ENCODE results near the gene NAV1.

Gene NAV1

GRCh38 chr1:201502511-201502857, 36.4 kb upstream of the NAV1 start:
- H3K27ac ChIP-seq (replicated peaks), result no peak overlapping the region
- TF ChIP-seq CTCF (IDR thresholded peaks at IDR 0.05; ENCODE audit: insufficient read depth, low read length) (no peak), REST (IDR thresholded peaks at IDR 0.05; ENCODE audit: insufficient replicate concordance, low read depth) (no peak), SPI1 (IDR thresholded peaks at IDR 0.05; ENCODE audit: borderline replicate concordance, low read depth) (no peak), POLR2AphosphoS5 (IDR thresholded peaks at IDR 0.05; ENCODE audit: low read depth) (no peak), GABPA (IDR thresholded peaks at IDR 0.05; ENCODE audit: low read depth) (no peak)
- no peak overlapping the region for H3K4me3 ChIP-seq (replicated peaks; ENCODE audit: insufficient read depth, low read length)
- no peaks in the 10 kb centered on the region for H3K27me3 ChIP-seq (ENCODE audit: insufficient read depth, poor library complexity, severe bottlenecking)
- DNase-seq (ENCODE audit: low read depth in 1 of 2, low spot score in 1 of 2), result no peak

GRCh38 chr1:201503397-201504176, 35.3 kb upstream of the NAV1 start:
- H3K27me3 ChIP-seq (ENCODE audit: insufficient read depth, poor library complexity, severe bottlenecking), result no peaks in the 10 kb centered on the region
- DNase-seq (ENCODE audit: low read depth in 1 of 2, low spot score in 1 of 2), result no peak
- TF ChIP-seq POLR2AphosphoS5 (IDR thresholded peaks at IDR 0.05; ENCODE audit: low read depth) (no peak), CTCF (IDR thresholded peaks at IDR 0.05; ENCODE audit: insufficient read depth, low read length) (no peak), SPI1 (IDR thresholded peaks at IDR 0.05; ENCODE audit: borderline replicate concordance, low read depth) (no peak), GABPA (IDR thresholded peaks at IDR 0.05; ENCODE audit: low read depth) (no peak), REST (IDR thresholded peaks at IDR 0.05; ENCODE audit: insufficient replicate concordance, low read depth) (no peak)
- H3K27ac ChIP-seq (replicated peaks), result no peak overlapping the region
- no peak overlapping the region for H3K4me3 ChIP-seq (replicated peaks; ENCODE audit: insufficient read depth, low read length)

DNA sequence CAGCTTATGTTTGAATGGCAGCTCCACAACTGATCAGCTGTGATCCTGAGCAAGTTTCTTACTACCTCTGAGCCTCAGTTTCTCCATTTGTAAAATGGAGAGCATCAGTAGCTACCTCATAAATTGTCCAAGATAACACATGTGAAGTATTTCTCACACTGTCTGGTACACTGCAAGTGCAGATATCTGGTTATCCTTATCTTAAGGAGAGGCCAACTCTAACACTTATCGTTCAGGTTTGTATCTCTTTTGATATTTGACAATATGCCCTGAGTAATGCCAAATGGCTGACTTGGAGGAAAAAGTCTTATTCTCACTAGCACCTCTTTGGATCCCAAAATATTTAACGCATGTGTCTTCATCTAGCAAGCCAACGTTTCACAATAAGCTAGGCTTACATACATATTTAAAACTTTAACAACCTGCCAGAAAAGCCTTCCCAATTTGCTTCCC, 34.7 kb upstream of the NAV1 start:
- Histone ChIP-seq H3K4me3 (replicated peaks; ENCODE audit: insufficient read depth, low read length) (no peak overlapping the region), H3K27ac (replicated peaks) (no peak overlapping the region), H3K27me3 (ENCODE audit: insufficient read depth, poor library complexity, severe bottlenecking) (no peaks in the 10 kb centered on the region)
- no peak for DNase-seq (ENCODE audit: low read depth in 1 of 2, low spot score in 1 of 2)
- TF ChIP-seq POLR2AphosphoS5 (IDR thresholded peaks at IDR 0.05; ENCODE audit: low read depth) (no peak), GABPA (IDR thresholded peaks at IDR 0.05; ENCODE audit: low read depth) (no peak), CTCF (IDR thresholded peaks at IDR 0.05; ENCODE audit: insufficient read depth, low read length) (no peak), SPI1 (IDR thresholded peaks at IDR 0.05; ENCODE audit: borderline replicate concordance, low read depth) (no peak)

Data from HL-60 (cell line).